Ovary (tissue), 9 donors: Measurements from ENCODE around the gene USP25. TPM values are rescaled to one million over a fixed set of nuclear protein-coding genes. Genes with fewer than 3 reads are reported as not detected.

Source experiments
- DNase-seq, 5 donors: peaks; one replicate each; pipeline ENCODE4 v3.0.0-alpha.2; 2019 to 2020
- H3K27ac ChIP-seq, 2 donors: fragments of 200-600 bp; one replicate each; pipeline versions ENCODE4 v1.5.1 to v1.8.0; 2019 to 2022
- H3K27me3 ChIP-seq: fragments of 200-600 bp; one replicate; pipeline ENCODE4 v1.8.0; 2022
- H3K36me3 ChIP-seq: fragments of 200-600 bp; sonication (generic); one replicate; pipeline ENCODE4 v1.5.1; 2019
- H3K4me1 ChIP-seq: one replicate; pipeline ENCODE4 v1.8.1; 2013; ENCODE audit warnings: mild to moderate bottlenecking, moderate library complexity; ENCODE audit not compliant: insufficient read depth
- H3K4me3 ChIP-seq: fragments of 200-600 bp; sonication (generic); one replicate; pipeline ENCODE4 v1.5.1; 2017
- H3K9me3 ChIP-seq, 2 donors: fragments of 200-600 bp in 1 of 2; sonication (generic) in 1 of 2; one replicate each; pipeline versions ENCODE4 v1.5.1 to v1.8.1; 2013 to 2019; ENCODE audit warnings: mild to moderate bottlenecking in 1 of 2, moderate library complexity in 1 of 2
- CTCF ChIP-seq, 3 donors: fragments of 450-650 bp in 2 of 3; fragments of 200-600 bp in 1 of 3; IDR thresholded peaks; one replicate each; pipeline versions ENCODE4 v1.5.1 to v1.8.0; 2016 to 2022; ENCODE audit warnings: antibody characterized with exemption in 3 of 3, mild to moderate bottlenecking in 1 of 3
- EP300 ChIP-seq: sonication (generic); formaldehyde crosslinking; IDR thresholded peaks from one replicate; pipeline ENCODE4 v1.6.1; 2017; ENCODE audit warnings: antibody characterized with exemption
- POLR2A ChIP-seq: fragments of 450-650 bp; IDR thresholded peaks from one replicate; pipeline ENCODE4 v1.6.1; 2017; ENCODE audit warnings: antibody characterized with exemption, mild to moderate bottlenecking, moderate library complexity
- WGBS, 3 donors: extraction: QIAGEN DNeasy Blood & Tissue Kit in 1 of 3; methylation state at CpG; one replicate each; pipeline versions ENCODE4 v1.1.5 to v1.1.7; 2013 to 2017; 5-methylcytosine and 5-hydroxymethylcytosine counted together
- intact Hi-C, 4 donors: fragments of 100-400 bp; cut with DNase I; formaldehyde crosslinking; loops; one replicate each; pipeline versions ENCODE4 v1.11.0 to v1.15.1; 2022 to 2023
- polyA plus RNA-seq, 2 donors: library from polyadenylated mRNA; stranded (reverse); fragments of 200-250 nt in 1 of 2; fragments of 350-450 nt in 1 of 2; fragmentation: Illumina TruSeq in 1 of 2; extraction: RNeasy Lipid Tissue Mini Kit (QIAGEN cat#74804) in 1 of 2; gene quantifications; one replicate each; pipeline ENCODE4 v1.2.3, GENCODE V29; 2013 to 2014
- total RNA-seq, 7 donors: library from RNA; depleted of rRNA in 2 of 7; stranded (reverse); fragments of >200 nt in 2 of 7; fragmentation: NEBNext Ultra II Directional in 3 of 7; extraction: Animal tissue kit (Norgen Biotek cat#: 25700) in 3 of 7; gene quantifications; one replicate each; pipeline versions ENCODE4 v1.1.0 to v1.2.4, GENCODE V29; 2016 to 2023
- donor health status: DM: no; HTN: no; CAD: no; lungs with moderate emphysema.
- donor health status: DM: no; HTN: no; CAD: no.
- donor health status: Bipolar disorder and iron deficiency.
- donor health status: DM: yes; HTN: yes; CAD: no.
- donor health status: DM: no; HTN: no; CAD: no.
- donor health status: DM: yes; HTN: yes; CAD: no.

The USP25 gene
- total and polyA plus RNA-seq, 9 donors, result 11.9 to 40.8 (median 34.9) TPM

DNA sequence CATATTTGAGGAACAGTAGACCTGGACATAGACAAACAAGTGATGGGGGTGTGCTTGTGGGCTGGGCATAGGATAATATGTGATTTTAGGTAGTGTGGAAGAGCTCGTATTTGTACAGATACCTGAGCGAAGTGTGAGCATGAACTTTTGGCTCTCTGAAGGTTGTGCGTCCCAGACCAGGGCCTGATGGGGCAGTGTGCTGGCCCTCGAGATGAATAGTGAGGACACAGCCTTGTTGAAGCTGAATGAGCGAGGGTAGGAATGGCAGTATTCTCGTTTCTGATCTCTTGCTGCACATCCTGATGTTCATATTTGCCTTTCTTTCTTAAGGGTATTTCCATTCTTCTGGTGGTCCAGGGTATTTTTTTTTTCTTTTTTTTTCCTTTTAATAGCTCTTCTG is 41.5 kb downstream of the USP25 start:
- H3K27ac ChIP-seq, result no peak overlapping the region
- no peaks in the 10 kb centered on the region for H3K36me3 ChIP-seq
- H3K9me3 ChIP-seq, result no peaks in the 10 kb centered on the region
- DNase-seq, result no peak
- no peaks in the 10 kb centered on the region for H3K27me3 ChIP-seq
- 95 to 97% (median 97%) methylated on average over 6 of the region's 6 CpGs for WGBS, 3 donors
- peaks cover 4% of the 10 kb centered on the region for H3K4me1 ChIP-seq
- intact Hi-C loops, result no loop called here
- no peak overlapping the region for H3K4me3 ChIP-seq
- TF ChIP-seq POLR2A (no peak), EP300 (no peak), CTCF (IDR thresholded peaks at IDR 0.05) (no peak)

DNA sequence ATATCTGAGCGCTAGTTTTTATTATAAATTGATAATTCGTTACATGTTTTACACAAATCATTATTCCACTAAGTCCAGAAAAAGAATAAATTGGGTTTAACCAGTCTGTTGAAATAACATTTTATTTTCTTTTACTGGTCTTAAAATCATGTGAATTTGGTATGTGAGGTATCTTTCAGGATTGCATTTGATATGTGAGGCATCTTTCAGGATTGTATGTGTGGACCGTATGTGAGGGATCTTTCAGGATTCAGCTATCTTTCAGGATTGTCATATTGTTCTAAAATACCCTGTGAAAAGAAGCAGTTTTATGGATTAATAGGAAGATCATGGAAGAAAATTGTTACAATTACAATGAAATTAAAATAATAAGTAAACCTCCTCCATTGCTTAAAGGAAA is 42.9 kb downstream of the USP25 start:
- no peak for DNase-seq
- H3K36me3 ChIP-seq, result no peaks in the 10 kb centered on the region
- no peaks in the 10 kb centered on the region for H3K27me3 ChIP-seq
- TF ChIP-seq POLR2A (no peak), CTCF (IDR thresholded peaks at IDR 0.05) (no peak), EP300 (no peak)
- no peaks in the 10 kb centered on the region for H3K9me3 ChIP-seq
- intact Hi-C loops, result no loop called here
- peaks cover 2% of the 10 kb centered on the region for H3K4me1 ChIP-seq
- 34 to 77% (median 57%) methylated on average over 3 of the region's 3 CpGs for WGBS, 3 donors
- no peak overlapping the region for H3K4me3 ChIP-seq
- H3K27ac ChIP-seq, result no peak overlapping the region

DNA sequence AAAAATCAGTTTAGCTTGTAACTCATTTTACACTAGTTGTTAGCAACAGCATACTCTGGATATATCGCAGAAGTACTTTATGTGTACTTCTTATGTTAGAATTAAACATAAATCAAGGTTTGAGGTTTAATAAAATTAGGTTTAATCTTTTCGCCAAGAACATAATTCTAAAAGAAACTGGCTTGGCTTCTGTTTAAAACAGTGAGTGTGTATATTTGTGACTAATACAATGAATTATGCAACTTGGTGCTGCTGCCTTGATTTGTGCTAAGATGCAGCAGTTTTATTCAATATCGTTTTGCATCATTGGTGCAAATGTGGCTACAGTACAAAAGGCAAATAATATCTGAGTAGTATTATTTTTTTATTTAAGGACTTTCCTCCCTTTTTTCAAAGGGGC is 44.8 kb downstream of the USP25 start:
- intact Hi-C loops, result no loop called here
- 56 to 87% (median 70%) methylated on average over 3 of the region's 3 CpGs for WGBS, 3 donors
- H3K36me3 ChIP-seq, result no peaks in the 10 kb centered on the region
- TF ChIP-seq EP300 (no peak), POLR2A (no peak), CTCF (IDR thresholded peaks at IDR 0.05) (no peak)
- no peak overlapping the region for H3K27ac ChIP-seq
- no peaks in the 10 kb centered on the region for H3K27me3 ChIP-seq
- peaks cover 2% of the 10 kb centered on the region for H3K4me1 ChIP-seq
- no peak overlapping the region for H3K4me3 ChIP-seq
- no peaks in the 10 kb centered on the region for H3K9me3 ChIP-seq
- no peak for DNase-seq

DNA sequence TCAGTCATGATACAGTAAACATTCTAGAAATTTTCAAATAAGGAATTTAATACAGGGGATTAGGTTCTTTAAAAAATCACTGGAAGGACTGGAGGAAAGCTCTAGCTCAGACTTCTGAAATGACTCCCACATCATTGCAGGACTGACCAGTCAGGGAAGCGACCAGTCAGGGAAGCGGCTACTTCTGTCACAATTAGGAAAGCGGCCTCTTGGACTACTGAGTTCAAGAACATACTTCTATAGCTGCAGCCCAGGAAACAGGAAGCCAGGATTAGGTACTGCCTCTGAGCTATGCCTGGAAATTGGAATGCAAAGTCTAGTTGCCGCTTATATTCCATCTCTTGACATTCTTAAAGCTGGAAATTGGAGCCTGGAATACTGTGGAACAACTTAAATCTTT is 45.5 kb downstream of the USP25 start:
- no peak overlapping the region for H3K27ac ChIP-seq
- H3K4me1 ChIP-seq, result peaks cover 2% of the 10 kb centered on the region
- H3K27me3 ChIP-seq, result no peaks in the 10 kb centered on the region
- H3K9me3 ChIP-seq, result no peaks in the 10 kb centered on the region
- TF ChIP-seq POLR2A, result no peak
- no peak for TF ChIP-seq CTCF (IDR thresholded peaks at IDR 0.05)
- no peak for TF ChIP-seq EP300
- H3K36me3 ChIP-seq, result no peaks in the 10 kb centered on the region
- H3K4me3 ChIP-seq, result no peak overlapping the region
- intact Hi-C loops, result no loop called here
- DNase-seq, result no peak
- WGBS, 3 donors, result 97 to 98% (median 97%) methylated on average over 4 of the region's 4 CpGs

DNA sequence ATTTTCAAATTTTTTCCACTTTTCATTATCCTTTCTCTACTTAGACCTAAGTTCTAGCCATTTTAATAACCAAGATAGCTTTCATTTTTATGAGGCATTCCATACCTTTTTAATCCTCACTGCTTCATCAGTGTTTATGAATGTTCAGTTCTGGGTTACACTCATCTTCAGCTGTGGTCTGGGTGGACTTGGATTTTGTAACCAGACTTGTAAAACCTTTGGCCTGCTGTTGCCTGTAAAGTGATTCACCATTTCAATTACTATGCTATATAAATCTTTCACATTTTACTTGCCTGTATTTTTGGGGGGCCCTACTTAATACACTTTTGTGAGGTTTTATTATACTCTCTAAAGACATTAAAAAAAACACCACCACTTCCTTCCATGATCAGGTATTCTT is 46.2 kb downstream of the USP25 start:
- Histone ChIP-seq H3K27me3 (no peaks in the 10 kb centered on the region), H3K27ac (no peak overlapping the region), H3K36me3 (no peaks in the 10 kb centered on the region), H3K4me1 (peaks cover 2% of the 10 kb centered on the region), H3K9me3 (no peaks in the 10 kb centered on the region), H3K4me3 (no peak overlapping the region)
- intact Hi-C loops, result no loop called here
- DNase-seq, result no peak
- TF ChIP-seq CTCF (IDR thresholded peaks at IDR 0.05), result no peak
- TF ChIP-seq EP300, result no peak
- TF ChIP-seq POLR2A, result no peak
